Body of pancreas (tissue), 4 donors: ENCODE results near the gene ANXA10.

Source experiments
- POLR2A ChIP-seq, 3 donors: fragments of 450-650 bp; IDR thresholded peaks; one replicate each; pipeline ENCODE4 v1.6.1; 2016; ENCODE audit warnings: antibody characterized with exemption in 3 of 3, mild to moderate bottlenecking in 2 of 3
- TF ChIP-seq, protein P1 (sequence below), 7 experiments: fragments of 450-650 bp in 4 of 7; fragments of 200-600 bp in 3 of 7; sonication (generic) in 3 of 7; IDR thresholded peaks; one replicate each; pipeline ENCODE4 v1.5.1; 2016 to 2019; ENCODE audit warnings: antibody characterized with exemption in 7 of 7

DNA sequence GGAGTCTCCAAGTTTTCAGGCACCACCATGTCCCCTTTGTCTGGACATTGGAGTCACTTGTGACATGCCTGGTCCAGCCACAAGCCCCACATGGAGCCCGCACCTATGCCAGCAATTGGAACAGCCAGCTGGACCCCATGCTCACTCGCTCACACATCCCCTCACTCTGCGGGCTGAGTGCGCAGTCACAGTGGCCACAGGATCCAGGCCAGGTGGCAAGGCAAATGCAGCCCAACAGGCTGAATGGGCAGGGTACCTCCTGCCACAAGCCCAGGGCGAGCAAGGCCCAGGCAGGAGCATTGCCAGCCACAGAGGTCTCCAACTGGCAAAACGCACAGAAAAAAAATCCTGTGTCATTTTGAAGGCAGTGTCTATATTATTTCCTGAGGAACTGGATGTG, 82.0 kb downstream of the ANXA10 start:
- TF ChIP-seq, protein P1, sequence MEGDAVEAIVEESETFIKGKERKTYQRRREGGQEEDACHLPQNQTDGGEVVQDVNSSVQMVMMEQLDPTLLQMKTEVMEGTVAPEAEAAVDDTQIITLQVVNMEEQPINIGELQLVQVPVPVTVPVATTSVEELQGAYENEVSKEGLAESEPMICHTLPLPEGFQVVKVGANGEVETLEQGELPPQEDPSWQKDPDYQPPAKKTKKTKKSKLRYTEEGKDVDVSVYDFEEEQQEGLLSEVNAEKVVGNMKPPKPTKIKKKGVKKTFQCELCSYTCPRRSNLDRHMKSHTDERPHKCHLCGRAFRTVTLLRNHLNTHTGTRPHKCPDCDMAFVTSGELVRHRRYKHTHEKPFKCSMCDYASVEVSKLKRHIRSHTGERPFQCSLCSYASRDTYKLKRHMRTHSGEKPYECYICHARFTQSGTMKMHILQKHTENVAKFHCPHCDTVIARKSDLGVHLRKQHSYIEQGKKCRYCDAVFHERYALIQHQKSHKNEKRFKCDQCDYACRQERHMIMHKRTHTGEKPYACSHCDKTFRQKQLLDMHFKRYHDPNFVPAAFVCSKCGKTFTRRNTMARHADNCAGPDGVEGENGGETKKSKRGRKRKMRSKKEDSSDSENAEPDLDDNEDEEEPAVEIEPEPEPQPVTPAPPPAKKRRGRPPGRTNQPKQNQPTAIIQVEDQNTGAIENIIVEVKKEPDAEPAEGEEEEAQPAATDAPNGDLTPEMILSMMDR (IDR thresholded peaks at IDR 0.05), result no peak
- TF ChIP-seq POLR2A (IDR thresholded peaks at IDR 0.05), result no peak
